ENCODE measurements around the gene VWA7.
"Not testable (repeated sequence)": the region's sequence is repeated elsewhere in the genome, so short reads cannot be mapped to it uniquely, and the experiment has no call there.

Gene VWA7

GRCh38 chr6:31799781-31800180, 22.7 kb upstream of the VWA7 start:
- DNase-seq = no peak

- no peak for DNase-seq
Measured at GRCh38 chr6:31797588-31797987, 20.5 kb upstream of the VWA7 start.

GRCh38 chr6:31796993-31797385, 19.9 kb upstream of the VWA7 start:
- no peak for DNase-seq

GRCh38 chr6:31795616-31796298, 18.6 kb upstream of the VWA7 start, which contains the start of gene VARS1:
TSS of gene VARS1 (minus strand) at chr6:31795752. CDS start at chr6:31795217, 535 bp downstream.
- peak; percentile 66 for DNase-seq

- no peak for DNase-seq
Measured at GRCh38 chr6:31794866-31795615, 17.9 kb upstream of the VWA7 start.

- no peak for DNase-seq
Measured at GRCh38 chr6:31794294-31794865, 17.3 kb upstream of the VWA7 start.

GRCh38 chr6:31793927-31794245, 16.8 kb upstream of the VWA7 start:
- DNase-seq = not testable (repeated sequence)

- DNase-seq = no peak
Measured at GRCh38 chr6:31792761-31793171, 15.6 kb upstream of the VWA7 start.

GRCh38 chr6:31792090-31792374, 14.9 kb upstream of the VWA7 start:
- DNase-seq = no peak

GRCh38 chr6:31791324-31792089, 14.4 kb upstream of the VWA7 start:
- peak; percentile 36 for DNase-seq

- no peak for DNase-seq
Measured at GRCh38 chr6:31785475-31785874, 8.3 kb upstream of the VWA7 start.

- DNase-seq = no peak
Measured at GRCh38 chr6:31784098-31784925, 7.2 kb upstream of the VWA7 start.

- no peak for DNase-seq
Measured at GRCh38 chr6:31782126-31782855, 5.2 kb upstream of the VWA7 start.

GRCh38 chr6:31781244-31782125, 4.4 kb upstream of the VWA7 start:
- no peak for DNase-seq

- DNase-seq = no peak
Measured at GRCh38 chr6:31780507-31781243, 3.5 kb upstream of the VWA7 start.

- no peak for DNase-seq
Measured at GRCh38 chr6:31779908-31780307, 2.8 kb upstream of the VWA7 start.

- DNase-seq = no peak
Measured at GRCh38 chr6:31778999-31779885, 2.1 kb upstream of the VWA7 start.

GRCh38 chr6:31778193-31778592, 1.1 kb upstream of the VWA7 start:
- DNase-seq = no peak

GRCh38 chr6:31777667-31778050, 531 bp upstream of the VWA7 start:
- DNase-seq = no peak

All from DMS 273 treated with DMSO at 0.1 percent for 48 hours (cell line).